NCI-H1694 treated with DMSO at 0.1 percent for 48 hours (cell line): ENCODE data around the gene APOL4.
"Not testable (repeated sequence)": the region's sequence is repeated elsewhere in the genome, so short reads cannot be mapped to it uniquely, and the experiment has no call there.

Experiments used
- DNase-seq: peaks from one replicate; lab custom pipeline; 2025; lab: John Stamatoyannopoulos, UW

APOL4 gene

DNA sequence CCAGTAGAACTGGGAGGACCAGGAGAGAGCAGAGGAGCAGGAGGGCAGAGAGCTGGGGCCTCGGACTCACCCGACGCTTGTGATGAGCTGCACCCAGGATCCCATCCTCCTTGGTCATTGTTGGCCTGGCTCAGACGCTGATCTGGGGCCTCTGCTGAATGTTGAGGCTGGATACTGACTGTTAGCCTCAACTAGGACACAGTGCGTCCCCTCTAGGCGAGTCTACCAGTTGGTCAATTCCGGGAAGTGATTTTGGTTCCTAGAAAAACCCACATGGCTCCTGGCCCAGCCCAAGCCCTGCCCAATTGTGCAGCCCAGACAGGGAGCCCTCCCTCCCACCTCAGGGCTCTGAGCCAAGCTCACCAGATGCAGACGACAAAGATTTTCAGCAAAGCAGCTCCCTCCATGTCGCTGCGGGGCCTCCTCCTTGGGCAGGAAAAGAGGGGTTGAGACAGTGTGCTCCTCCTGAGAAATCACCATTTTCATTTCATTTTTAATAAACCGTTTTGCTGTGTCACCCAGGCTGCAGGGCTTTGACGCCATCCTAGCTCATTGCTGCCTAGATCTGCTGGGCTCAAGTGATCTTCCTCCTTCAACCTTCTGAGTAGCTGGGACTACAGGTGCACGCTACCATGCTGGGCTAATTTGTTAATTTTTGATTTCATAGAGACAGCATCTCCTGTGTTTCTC lies at the start of gene APOL4:
Gene APOL4 (minus strand): TSS at position 180 of the 690 bp plus-strand sequence. CDS start 75 bp downstream, at position 105.
- peak; percentile 42 for DNase-seq

- not testable (repeated sequence) for DNase-seq
Measured at GRCh38 chr22:36250292-36250960, 48.8 kb upstream of the APOL4 start.

DNA sequence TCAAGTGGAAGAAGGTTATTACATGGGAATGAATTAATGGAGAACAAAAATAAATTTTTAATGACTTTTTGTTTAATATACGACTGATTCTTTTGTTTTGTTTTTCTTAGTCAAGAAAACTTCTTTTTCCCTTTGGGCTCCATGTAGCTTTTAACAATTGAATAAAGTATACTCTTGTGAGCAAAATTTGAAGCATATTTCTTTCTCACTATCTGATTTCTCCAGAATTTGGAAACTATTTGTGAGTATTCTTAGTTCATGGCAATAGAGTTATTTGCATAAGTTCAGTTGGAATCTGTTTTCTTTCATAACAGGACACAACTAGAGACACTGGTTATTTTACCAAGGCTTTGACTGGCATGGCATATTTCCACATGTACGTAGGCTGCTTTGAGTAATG lies 47.6 kb upstream of the APOL4 start:
- no peak for DNase-seq

DNA sequence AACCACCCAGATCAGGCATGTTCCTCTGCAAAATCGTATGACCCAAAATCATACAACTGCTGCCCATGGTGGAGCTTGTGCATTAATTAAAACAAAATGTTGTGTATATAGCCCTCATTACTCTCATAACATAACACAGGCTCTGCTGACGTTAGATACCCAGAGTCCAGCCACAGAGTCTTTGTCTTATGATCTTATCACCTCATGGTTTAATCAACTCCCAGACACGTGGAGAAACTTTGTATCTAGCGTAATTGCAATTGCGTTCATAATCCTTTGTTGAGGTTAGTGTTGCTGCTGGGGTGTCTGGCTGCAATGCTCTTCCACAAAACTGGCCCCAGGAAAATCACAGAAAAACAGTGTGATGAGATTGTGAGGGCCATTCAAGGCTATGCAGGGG lies 46.3 kb upstream of the APOL4 start:
- DNase-seq, result no peak

DNA sequence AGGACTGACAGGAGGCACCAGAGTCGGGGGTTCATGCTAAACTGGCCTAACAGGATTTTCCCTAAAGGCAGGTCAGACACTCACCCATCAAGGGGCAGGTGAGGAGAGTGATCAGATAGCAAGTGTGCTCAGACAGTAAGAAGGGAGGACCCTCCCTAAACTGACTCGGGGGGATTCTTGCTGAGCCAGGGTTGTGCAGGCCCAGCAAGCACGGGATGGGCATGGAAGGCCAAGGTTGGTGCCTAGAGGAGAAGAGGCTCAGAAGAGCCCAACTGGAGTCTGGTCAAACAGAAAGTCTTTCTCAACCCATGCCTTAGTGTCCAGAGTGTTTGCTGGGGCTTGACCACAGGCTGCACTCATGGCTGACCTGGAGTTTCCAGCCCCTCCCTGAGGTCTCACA lies 45.1 kb upstream of the APOL4 start:
- DNase-seq, result no peak

GRCh38 chr22:36245805-36246356 lies 44.3 kb upstream of the APOL4 start:
- no peak for DNase-seq

DNA sequence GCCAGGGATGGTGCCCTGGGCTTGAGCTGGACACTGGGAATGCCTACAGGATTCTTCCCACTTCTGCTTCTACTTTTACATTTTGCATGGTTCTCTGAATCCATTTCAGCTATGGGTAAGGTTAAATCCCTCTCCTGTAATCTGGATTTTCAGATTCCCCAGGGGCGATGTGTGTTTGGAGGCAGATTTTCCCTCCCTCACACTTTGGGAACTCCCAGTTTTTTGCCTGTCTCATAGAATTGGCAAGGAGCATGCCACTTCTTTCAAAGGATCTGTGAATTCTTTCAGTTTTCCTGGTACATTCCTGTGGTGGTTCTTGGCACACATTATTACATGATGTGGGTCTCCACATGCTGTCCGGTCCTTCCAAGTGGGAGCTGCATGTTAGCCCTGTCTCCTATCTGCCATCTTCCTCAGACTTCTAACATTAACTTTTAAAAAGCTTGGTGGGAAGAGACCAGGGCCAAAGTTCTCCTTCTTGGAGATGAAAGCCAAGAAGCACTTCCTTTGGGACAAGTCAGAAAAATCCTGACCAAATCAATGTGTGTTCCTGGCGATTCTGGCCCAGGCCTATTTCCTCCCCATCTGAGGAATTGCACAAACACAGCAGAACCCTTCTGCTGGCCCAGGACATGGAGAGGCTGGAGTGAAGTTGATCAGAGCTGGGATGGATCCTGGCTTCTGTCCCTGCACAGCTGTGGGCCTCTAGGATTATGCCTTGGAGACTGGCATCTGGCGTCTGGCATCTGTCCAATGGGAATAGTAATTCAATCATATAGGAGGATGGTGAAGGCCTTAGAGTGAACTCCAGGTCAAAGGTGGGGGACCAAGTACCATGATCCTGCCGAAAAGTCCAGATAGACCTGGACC lies 43.1 kb upstream of the APOL4 start:
- DNase-seq, result peak; percentile 40

DNA sequence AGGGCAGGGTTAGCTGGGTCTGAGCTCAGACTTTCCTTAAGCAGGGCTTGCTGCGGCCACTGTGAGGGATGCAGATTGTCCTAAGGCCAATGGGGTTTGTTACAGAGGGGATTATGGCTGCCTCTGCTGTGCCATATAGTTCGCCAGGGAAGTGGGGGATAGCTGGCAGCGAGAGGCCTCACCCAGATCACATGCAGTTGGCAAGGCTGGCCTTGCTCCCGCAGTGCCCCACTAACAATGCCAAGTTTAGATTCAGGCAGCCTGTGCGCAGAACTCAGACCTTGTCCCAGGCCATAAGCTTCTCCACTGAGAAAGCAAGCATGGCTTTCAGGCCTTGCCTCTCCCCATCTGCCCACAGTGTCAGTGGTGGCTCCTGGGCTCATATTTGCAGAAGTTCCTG lies 42.4 kb upstream of the APOL4 start:
- no peak for DNase-seq

GRCh38 chr22:36239401-36240171 lies 38.0 kb upstream of the APOL4 start, which contains the start of gene APOL2:
Gene APOL2, minus strand, starts transcription at chr22:36239527. Its CDS starts 6,365 bp downstream, at chr22:36233162.
- peak; percentile 81 for DNase-seq

DNA sequence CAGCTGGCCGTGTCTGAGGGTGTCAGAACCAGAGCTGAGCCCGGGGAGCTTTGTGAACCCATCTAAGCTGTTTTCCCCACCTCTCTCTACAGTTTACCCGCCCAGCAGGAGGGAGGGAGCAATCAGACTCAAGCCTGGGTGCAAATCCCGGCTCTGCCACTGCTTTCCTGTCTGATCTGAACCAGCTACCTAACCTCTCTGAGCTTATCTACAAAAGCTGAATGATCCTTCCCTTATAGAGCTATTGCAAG lies 37.5 kb upstream of the APOL4 start:
- no peak for DNase-seq

GRCh38 chr22:36238373-36239149 lies 37.0 kb upstream of the APOL4 start:
- no peak for DNase-seq

GRCh38 chr22:36237462-36238372 lies 36.1 kb upstream of the APOL4 start:
- no peak for DNase-seq

GRCh38 chr22:36236388-36237319 lies 35.0 kb upstream of the APOL4 start:
- no peak for DNase-seq

DNA sequence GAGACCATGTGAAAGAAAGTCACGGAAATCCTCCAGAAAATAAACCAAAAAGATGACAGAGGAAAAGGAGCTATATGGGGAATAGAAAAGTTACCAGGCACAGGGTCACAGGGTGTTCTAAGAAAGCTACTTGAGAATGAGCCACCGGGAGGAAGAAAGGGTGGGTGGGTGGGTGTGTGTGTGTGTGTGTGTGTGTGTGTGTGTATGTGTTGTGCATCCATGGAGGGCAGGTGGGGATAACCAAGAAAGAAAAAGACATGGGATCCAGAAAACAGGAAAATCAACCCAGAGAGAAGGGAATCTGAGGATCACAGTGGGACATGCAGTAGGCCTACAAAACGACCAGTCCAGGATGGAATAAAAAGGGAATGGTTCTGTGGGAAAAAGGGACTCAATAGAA lies 34.0 kb upstream of the APOL4 start:
- DNase-seq, result no peak

DNA sequence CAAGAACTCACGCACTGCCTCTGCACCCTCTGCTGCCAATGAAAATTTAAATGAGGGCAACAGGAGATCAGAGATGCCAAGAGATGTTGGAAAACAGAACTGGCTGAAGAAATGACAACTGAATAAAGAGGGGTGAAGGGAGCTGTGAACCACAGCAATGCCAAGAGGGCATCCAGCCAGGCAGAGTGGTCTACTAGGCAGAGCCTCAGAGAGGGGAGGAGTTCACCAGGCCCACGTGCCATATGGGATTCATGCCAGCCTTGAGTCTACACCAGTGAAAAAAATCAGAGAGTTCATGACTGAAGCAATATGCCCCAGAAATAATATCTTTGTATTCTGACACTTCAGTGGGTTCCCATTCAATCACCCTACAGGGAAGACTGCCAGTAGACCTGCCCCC lies 33.3 kb upstream of the APOL4 start:
- no peak for DNase-seq

- no peak for DNase-seq
Measured at GRCh38 chr22:36234213-36234612, 32.6 kb upstream of the APOL4 start.

DNA sequence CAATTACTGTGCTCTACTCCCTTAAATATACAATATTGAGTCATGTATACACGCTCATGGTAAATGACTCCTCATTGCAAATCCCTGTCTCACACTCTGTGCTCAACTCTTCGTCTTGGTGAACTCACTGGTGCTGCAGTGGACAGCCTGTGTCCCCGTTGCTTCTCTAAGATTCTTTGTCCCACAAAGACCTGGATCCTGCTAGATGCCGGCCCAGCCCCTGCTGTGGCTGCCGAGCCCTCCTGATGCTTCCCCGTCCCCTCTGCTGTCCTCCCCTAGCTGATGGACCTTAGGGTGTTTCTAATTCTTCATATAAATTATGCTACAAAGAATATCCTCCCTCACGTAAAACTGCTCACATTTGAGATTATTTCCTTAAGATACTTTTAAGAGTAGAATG lies 32.2 kb upstream of the APOL4 start:
- DNase-seq, result no peak

GRCh38 chr22:36232715-36233401 lies 31.2 kb upstream of the APOL4 start:
- DNase-seq, result no peak
